Measurements from ENCODE around the gene SPDYC.

Gene SPDYC

DNA sequence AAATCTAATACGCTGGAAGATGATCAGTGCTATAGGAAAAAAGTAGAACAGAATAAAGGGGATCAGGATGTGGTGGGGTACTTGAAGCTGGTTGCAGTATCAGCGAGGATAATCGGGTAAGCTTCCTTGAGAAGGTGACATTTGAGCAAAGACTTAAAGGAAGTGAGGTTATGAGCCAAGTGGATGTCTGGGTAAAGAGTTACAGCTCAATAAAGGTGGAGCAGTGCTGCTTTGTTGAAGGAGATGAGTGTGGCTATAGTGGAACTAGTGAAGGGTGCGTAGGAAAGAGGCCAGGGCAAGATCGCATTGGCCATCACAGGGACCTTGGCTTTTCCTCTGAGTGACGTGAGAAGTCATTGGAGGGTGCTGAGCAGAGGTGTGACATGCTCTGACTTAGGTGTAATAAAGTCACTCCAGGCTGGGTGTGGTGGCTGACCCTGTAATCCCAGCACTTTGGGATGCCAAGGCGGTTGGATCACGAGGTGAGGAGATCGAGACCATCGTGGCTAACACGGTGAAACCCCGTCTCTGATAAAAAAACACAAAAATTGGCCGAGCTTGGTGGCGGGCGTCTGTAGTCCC is 33.4 kb upstream of the SPDYC start:
- peaks cover 29% of the 10 kb centered on the region for H3K4me1 ChIP-seq (ENCODE audit: insufficient read depth, low read length)
- no peak overlapping the region for H3K4me3 ChIP-seq (ENCODE audit: low read depth in 1 of 2, low read length in 2 of 2)
- no peaks in the 10 kb centered on the region for H3K9me3 ChIP-seq (ENCODE audit: insufficient read depth, low read length, severe bottlenecking)
- no peak overlapping the region for H3K9ac ChIP-seq (ENCODE audit: low read depth, low read length)
- no peak for ATAC-seq (ENCODE audit: insufficient read depth, low read depth)
- H3K36me3 ChIP-seq (ENCODE audit: insufficient read depth, low read length): peaks cover 15% of the 10 kb centered on the region
- H2AFZ ChIP-seq (ENCODE audit: low read depth, low read length): no peak overlapping the region
- peaks cover 26% of the 10 kb centered on the region for H3K79me2 ChIP-seq (ENCODE audit: insufficient read depth, low read length)
- H3K4me2 ChIP-seq (ENCODE audit: insufficient read depth, low read length): no peak overlapping the region; the same call in 1 of the 2 replicates
- H3K27ac ChIP-seq (ENCODE audit: low read length): no peak overlapping the region
- H3K27me3 ChIP-seq (ENCODE audit: insufficient read depth, low read length, poor library complexity): peaks cover 5% of the 10 kb centered on the region
- no peak for DNase-seq
- TF ChIP-seq CTCF (IDR thresholded peaks at IDR 0.05; ENCODE audit: borderline replicate concordance, extremely low read depth, low read length, poor library complexity, severe bottlenecking) (no peak), EZH2 (IDR thresholded peaks at IDR 0.05; ENCODE audit: borderline replicate concordance, low read depth, low read length, severe bottlenecking) (no peak)
- H4K20me1 ChIP-seq (ENCODE audit: insufficient read depth, low read length): peaks cover 17% of the 10 kb centered on the region

- DNase-seq (no peak), ATAC-seq (ENCODE audit: insufficient read depth, low read depth) (no peak)
- no peaks in the 10 kb centered on the region for H3K79me2 ChIP-seq (ENCODE audit: insufficient read depth, low read length)
- H2AFZ ChIP-seq (ENCODE audit: low read depth, low read length): no peak overlapping the region
- no peak overlapping the region for H3K4me3 ChIP-seq (ENCODE audit: low read depth in 1 of 2, low read length in 2 of 2)
- H3K4me2 ChIP-seq (ENCODE audit: insufficient read depth, low read length): no peak overlapping the region
- H4K20me1 ChIP-seq (ENCODE audit: insufficient read depth, low read length): no peaks in the 10 kb centered on the region
- H3K9me3 ChIP-seq (ENCODE audit: insufficient read depth, low read length, severe bottlenecking): peaks cover 4% of the 10 kb centered on the region
- H3K27me3 ChIP-seq (ENCODE audit: insufficient read depth, low read length, poor library complexity): peaks cover 5% of the 10 kb centered on the region
- H3K9ac ChIP-seq (ENCODE audit: low read depth, low read length): no peak overlapping the region
- no peak overlapping the region for H3K27ac ChIP-seq (ENCODE audit: low read length)
- TF ChIP-seq EZH2 (IDR thresholded peaks at IDR 0.05; ENCODE audit: borderline replicate concordance, low read depth, low read length, severe bottlenecking) (no peak), CTCF (IDR thresholded peaks at IDR 0.05; ENCODE audit: borderline replicate concordance, extremely low read depth, low read length, poor library complexity, severe bottlenecking) (no peak)
- H3K36me3 ChIP-seq (ENCODE audit: insufficient read depth, low read length): no peaks in the 10 kb centered on the region
- no peaks in the 10 kb centered on the region for H3K4me1 ChIP-seq (ENCODE audit: insufficient read depth, low read length)
Observed at GRCh38 chr11:65141896-65142494, 28.0 kb upstream of the SPDYC start.

- H2AFZ ChIP-seq (ENCODE audit: low read depth, low read length): no peak overlapping the region
- H3K79me2 ChIP-seq (ENCODE audit: insufficient read depth, low read length): no peaks in the 10 kb centered on the region
- no peak for TF ChIP-seq EZH2 (IDR thresholded peaks at IDR 0.05; ENCODE audit: borderline replicate concordance, low read depth, low read length, severe bottlenecking)
- TF ChIP-seq CTCF (IDR thresholded peaks at IDR 0.05; ENCODE audit: borderline replicate concordance, extremely low read depth, low read length, poor library complexity, severe bottlenecking): no peak
- H4K20me1 ChIP-seq (ENCODE audit: insufficient read depth, low read length): no peaks in the 10 kb centered on the region
- no peaks in the 10 kb centered on the region for H3K4me1 ChIP-seq (ENCODE audit: insufficient read depth, low read length)
- DNase-seq: no peak
- no peaks in the 10 kb centered on the region for H3K36me3 ChIP-seq (ENCODE audit: insufficient read depth, low read length)
- H3K4me2 ChIP-seq (ENCODE audit: insufficient read depth, low read length): no peak overlapping the region
- H3K9me3 ChIP-seq (ENCODE audit: insufficient read depth, low read length, severe bottlenecking): peaks cover 7% of the 10 kb centered on the region
- H3K27me3 ChIP-seq (ENCODE audit: insufficient read depth, low read length, poor library complexity): peaks cover 3% of the 10 kb centered on the region
- no peak overlapping the region for H3K9ac ChIP-seq (ENCODE audit: low read depth, low read length)
- no peak for ATAC-seq (ENCODE audit: insufficient read depth, low read depth)
- no peak overlapping the region for H3K4me3 ChIP-seq (ENCODE audit: low read depth in 1 of 2, low read length in 2 of 2)
- no peak overlapping the region for H3K27ac ChIP-seq (ENCODE audit: low read length)
Observed at GRCh38 chr11:65147352-65148075, 22.5 kb upstream of the SPDYC start.
